Esophagus muscularis mucosa (tissue), 4 donors: ENCODE measurements around the gene RRP15. TPM values are rescaled to one million over a fixed set of nuclear protein-coding genes. Genes with fewer than 3 reads are reported as not detected.

Source experiments
- DNase-seq: peaks from one replicate; pipeline ENCODE4 v3.0.0-alpha.2; 2017; ENCODE audit errors: extremely low spot score
- H3K27ac ChIP-seq, 4 donors: fragments of 200-600 bp; sonication (generic); replicated peaks in 1 of 4; 1 replicate in 3 of 4; 2 replicates in 1 of 4; pipeline ENCODE4 v1.5.1; 2016 to 2019; ENCODE audit warnings: mild to moderate bottlenecking in 1 of 4
- H3K27me3 ChIP-seq, 4 donors: fragments of 200-600 bp; sonication (generic); one replicate each; pipeline versions ENCODE4 v1.5.1 to v1.6.0; 2016 to 2019
- H3K36me3 ChIP-seq, 4 donors: fragments of 200-600 bp; sonication (generic); one replicate each; pipeline ENCODE4 v1.5.1; 2016 to 2019
- H3K4me1 ChIP-seq, 4 donors: fragments of 200-600 bp; sonication (generic); one replicate each; pipeline ENCODE4 v1.5.1; 2016 to 2019
- H3K4me3 ChIP-seq, 4 donors: fragments of 200-600 bp; sonication (generic); 1 replicate in 2 of 4; 2 replicates in 2 of 4; pipeline ENCODE4 v1.5.1; 2016 to 2019; ENCODE audit warnings: mild to moderate bottlenecking in 4 of 4, moderate library complexity in 1 of 4
- H3K9me3 ChIP-seq, 4 donors: fragments of 200-600 bp; sonication (generic); 1 replicate in 3 of 4; 2 replicates in 1 of 4; pipeline ENCODE4 v1.5.1; 2016 to 2019
- CTCF ChIP-seq, 3 experiments: fragments of 200-600 bp in 2 of 3; fragments of 450-650 bp in 1 of 3; sonication (generic) in 2 of 3; IDR thresholded peaks; one replicate each; pipeline ENCODE4 v1.5.1; 2017 to 2019; ENCODE audit warnings: antibody characterized with exemption in 3 of 3, mild to moderate bottlenecking in 2 of 3, moderate library complexity in 1 of 3
- EP300 ChIP-seq: sonication (generic); formaldehyde crosslinking; IDR thresholded peaks from one replicate; pipeline ENCODE4 v1.6.1; 2017; ENCODE audit warnings: antibody characterized with exemption
- POLR2A ChIP-seq: fragments of 450-650 bp; IDR thresholded peaks from one replicate; pipeline ENCODE4 v1.6.1; 2017; ENCODE audit warnings: antibody characterized with exemption, moderate library complexity, mild to moderate bottlenecking, low read depth
- POLR2AphosphoS5 ChIP-seq, 2 donors: sonication (generic); formaldehyde crosslinking; IDR thresholded peaks; one replicate each; pipeline ENCODE4 v1.6.1; 2017; ENCODE audit warnings: antibody characterized with exemption in 2 of 2
- WGBS: methylation state at CpG from one replicate; pipeline ENCODE4 v1.1.5; 2018; 5-methylcytosine and 5-hydroxymethylcytosine counted together
- intact Hi-C: fragments of 100-400 bp; cut with DNase I; formaldehyde crosslinking; loops from one replicate; pipeline ENCODE4 v1.15.1; 2023
- total RNA-seq, 4 donors: library from RNA; depleted of rRNA; stranded (reverse); fragments of >200 nt; gene quantifications; one replicate each; pipeline versions ENCODE4 v1.1.0 to v1.2.1, GENCODE V29; 2016

The RRP15 gene
- total RNA-seq, 4 donors from 2014 or later = 7.0 to 9.9 (median 8.1) TPM

- intact Hi-C loops = no loop called here
These were observed 77.5 kb downstream of the RRP15 start for GRCh38 chr1:218362418-218363076.

DNA sequence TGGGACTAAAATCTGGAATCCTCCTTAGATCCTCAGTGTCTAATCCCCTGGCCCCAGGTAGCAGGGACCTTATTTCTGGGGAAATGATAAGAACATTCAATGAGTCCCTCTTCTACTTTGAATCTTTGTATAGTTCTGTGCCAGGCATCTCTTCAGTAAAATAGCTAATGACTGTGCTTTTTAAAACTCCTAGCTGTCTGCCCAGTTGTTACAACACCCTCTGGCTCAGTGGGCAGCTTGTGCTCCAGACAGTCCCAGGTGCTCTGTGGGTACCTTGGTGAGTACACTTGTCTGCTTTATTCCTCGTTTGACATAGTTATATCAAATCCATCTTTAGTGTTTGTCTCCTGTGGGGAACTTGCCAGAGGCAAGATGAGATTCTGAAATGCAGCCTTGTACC lies 78.0 kb downstream of the RRP15 start:
- intact Hi-C loops = no loop called here

More at GRCh38 chr1:218362418-218363076, 77.5 kb downstream of the RRP15 start:
- H3K36me3 ChIP-seq = no peaks in the 10 kb centered on the region
- H3K9me3 ChIP-seq = no peaks in the 10 kb centered on the region
- 57% methylated on average over 5 of the region's 5 CpGs for WGBS
- TF ChIP-seq EP300 (no peak), POLR2AphosphoS5 (IDR thresholded peaks at IDR 0.05) (no peak), CTCF (IDR thresholded peaks at IDR 0.05) (no peak), POLR2A (no peak)
- DNase-seq = no peak
- peaks cover 14 to 77% (median 70%) of the 10 kb centered on the region in 4 donors for H3K4me1 ChIP-seq
- H3K4me3 ChIP-seq = no peak overlapping the region
- H3K27ac ChIP-seq = peak overlapping the region; percentile 67 to 79 (median 73)
- H3K27me3 ChIP-seq = peaks cover 0 to 3% (median 0%) of the 10 kb centered on the region in 4 donors

GRCh38 chr1:218364028-218364710 lies 79.1 kb downstream of the RRP15 start:
- H3K27me3 ChIP-seq = peaks cover 0 to 3% (median 0%) of the 10 kb centered on the region in 4 donors
- H3K4me1 ChIP-seq = peaks cover 14 to 82% (median 80%) of the 10 kb centered on the region in 4 donors
- TF ChIP-seq POLR2A (no peak), EP300 (no peak), POLR2AphosphoS5 (IDR thresholded peaks at IDR 0.05) (no peak), CTCF (IDR thresholded peaks at IDR 0.05) (no peak)
- no peaks in the 10 kb centered on the region for H3K9me3 ChIP-seq
- no peak overlapping the region for H3K4me3 ChIP-seq
- DNase-seq = no peak
- intact Hi-C loops = no loop called here
- WGBS = 56% methylated on average over 8 of the region's 8 CpGs
- H3K36me3 ChIP-seq = peaks cover 0 to 4% (median 0%) of the 10 kb centered on the region in 4 donors
- peak overlapping the region; percentile 67 to 79 (median 73) for H3K27ac ChIP-seq

More for the DNA sequence above, 78.0 kb downstream of the RRP15 start:
- DNase-seq = peak; percentile 83
- Histone ChIP-seq H3K27me3 (peaks cover 0 to 3% (median 0%) of the 10 kb centered on the region in 4 donors), H3K4me3 (no peak overlapping the region), H3K36me3 (peaks cover 0 to 2% (median 0%) of the 10 kb centered on the region in 4 donors), H3K27ac (peak overlapping the region; percentile 67 to 79 (median 73)), H3K4me1 (peaks cover 14 to 83% (median 75%) of the 10 kb centered on the region in 4 donors), H3K9me3 (no peaks in the 10 kb centered on the region)
- TF ChIP-seq POLR2A (no peak), EP300 (no peak), POLR2AphosphoS5 (IDR thresholded peaks at IDR 0.05) (no peak)
- WGBS = 50% methylated on average over 1 of the region's 1 CpG

- TF ChIP-seq POLR2AphosphoS5 (IDR thresholded peaks at IDR 0.05) = peak; percentile 24 to 49
- no peak for TF ChIP-seq CTCF (IDR thresholded peaks at IDR 0.05)
- Histone ChIP-seq H3K4me3 (no peak overlapping the region), H3K27me3 (peaks cover 0 to 3% (median 0%) of the 10 kb centered on the region in 4 donors), H3K36me3 (peaks cover 0 to 4% (median 0%) of the 10 kb centered on the region in 4 donors), H3K9me3 (no peaks in the 10 kb centered on the region), H3K4me1 (peaks cover 17 to 93% (median 90%) of the 10 kb centered on the region in 4 donors), H3K27ac (peak overlapping the region; percentile 67 to 79 (median 73))
- intact Hi-C loops = no loop called here
- 56% methylated on average over 15 of the region's 15 CpGs for WGBS
- no peak for DNase-seq
These were observed 80.3 kb downstream of the RRP15 start for GRCh38 chr1:218365226-218365999.
